ENCODE results near the gene CDK18.
"Not testable (repeated sequence)": the region's sequence is repeated elsewhere in the genome, so short reads cannot be mapped to it uniquely, and the experiment has no call there.

The CDK18 gene

GRCh38 chr1:205504311-205505075 lies at the start of gene CDK18:
TSS of gene CDK18 (plus strand) at chr1:205504669. CDS start at chr1:205523168, 18,499 bp downstream.
- DNase-seq (ENCODE audit: low read depth) = peak; percentile 29

- DNase-seq (ENCODE audit: low read depth) = no peak
Measured at GRCh38 chr1:205454903-205455335, 49.5 kb upstream of the CDK18 start.

GRCh38 chr1:205455581-205456382 lies 48.7 kb upstream of the CDK18 start, which contains the start of gene BLACAT1:
TSS of gene BLACAT1 (minus strand) at chr1:205456045.
- no peak for DNase-seq (ENCODE audit: low read depth)

DNA sequence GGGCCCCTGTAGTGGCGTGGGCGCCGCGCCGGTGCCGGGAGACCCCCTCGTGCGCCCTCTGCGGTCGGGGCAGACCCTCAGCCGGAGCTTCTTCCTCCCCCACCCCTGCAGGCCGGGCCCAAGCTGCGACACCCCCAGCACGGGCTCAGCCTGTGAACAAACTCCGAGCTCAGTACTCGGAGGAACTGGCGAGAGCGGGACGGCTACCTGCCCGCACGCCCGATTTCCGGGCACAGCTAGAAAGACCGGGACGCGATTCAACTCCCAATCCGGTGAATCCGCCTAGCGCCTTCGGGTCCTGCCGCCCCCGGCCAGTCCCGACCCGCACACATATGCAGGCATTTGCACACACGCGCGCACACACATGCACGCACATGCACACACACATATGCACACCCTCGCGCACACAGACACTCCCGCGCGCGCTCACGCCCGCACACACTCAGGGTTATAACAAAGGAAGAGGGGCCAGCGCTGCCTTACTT lies 48.0 kb upstream of the CDK18 start:
- no peak for DNase-seq (ENCODE audit: low read depth)

DNA sequence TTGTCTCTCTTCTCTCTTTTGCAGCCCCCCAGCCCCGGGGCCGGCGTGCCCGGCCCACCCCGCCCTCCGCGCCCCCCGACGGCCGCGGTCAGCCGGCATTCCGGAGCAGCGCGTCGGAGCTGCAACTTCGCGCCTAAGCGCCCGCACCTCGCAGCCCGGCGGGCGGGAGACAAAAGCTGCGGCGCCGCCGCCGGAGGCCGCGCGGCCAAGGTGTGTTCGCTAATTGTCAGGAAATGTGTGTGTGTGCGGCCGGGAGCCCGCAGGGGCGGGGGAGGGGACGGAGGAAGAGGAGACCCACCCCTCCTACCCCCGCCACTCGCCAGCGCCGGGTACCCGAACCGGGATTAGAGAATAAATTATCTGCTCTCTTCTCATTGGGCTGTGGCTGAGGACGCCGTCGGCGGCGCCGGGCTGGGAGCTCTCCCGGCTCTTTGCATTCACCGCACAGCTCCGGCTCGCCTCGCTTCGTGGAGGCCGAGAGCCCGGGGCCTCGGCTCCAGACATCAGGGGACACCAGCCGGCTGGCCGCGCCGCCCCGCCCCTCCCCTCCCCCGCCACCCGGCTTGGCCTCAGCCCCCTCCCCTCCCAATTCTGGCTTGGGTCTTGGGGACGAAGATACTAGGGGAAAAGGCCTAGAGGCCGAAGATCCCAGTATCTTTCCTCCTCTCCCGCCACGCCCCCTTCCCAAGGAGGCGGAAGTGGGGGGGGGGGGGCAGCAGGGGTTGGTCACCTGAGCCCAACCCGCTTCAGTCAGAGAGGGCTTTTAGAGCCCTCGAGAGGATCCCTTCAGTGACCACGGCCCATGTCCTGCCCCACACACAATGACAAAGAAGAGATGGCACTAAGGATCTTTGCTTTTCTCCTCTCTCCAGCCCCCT lies 47.4 kb upstream of the CDK18 start:
- no peak for DNase-seq (ENCODE audit: low read depth)

DNA sequence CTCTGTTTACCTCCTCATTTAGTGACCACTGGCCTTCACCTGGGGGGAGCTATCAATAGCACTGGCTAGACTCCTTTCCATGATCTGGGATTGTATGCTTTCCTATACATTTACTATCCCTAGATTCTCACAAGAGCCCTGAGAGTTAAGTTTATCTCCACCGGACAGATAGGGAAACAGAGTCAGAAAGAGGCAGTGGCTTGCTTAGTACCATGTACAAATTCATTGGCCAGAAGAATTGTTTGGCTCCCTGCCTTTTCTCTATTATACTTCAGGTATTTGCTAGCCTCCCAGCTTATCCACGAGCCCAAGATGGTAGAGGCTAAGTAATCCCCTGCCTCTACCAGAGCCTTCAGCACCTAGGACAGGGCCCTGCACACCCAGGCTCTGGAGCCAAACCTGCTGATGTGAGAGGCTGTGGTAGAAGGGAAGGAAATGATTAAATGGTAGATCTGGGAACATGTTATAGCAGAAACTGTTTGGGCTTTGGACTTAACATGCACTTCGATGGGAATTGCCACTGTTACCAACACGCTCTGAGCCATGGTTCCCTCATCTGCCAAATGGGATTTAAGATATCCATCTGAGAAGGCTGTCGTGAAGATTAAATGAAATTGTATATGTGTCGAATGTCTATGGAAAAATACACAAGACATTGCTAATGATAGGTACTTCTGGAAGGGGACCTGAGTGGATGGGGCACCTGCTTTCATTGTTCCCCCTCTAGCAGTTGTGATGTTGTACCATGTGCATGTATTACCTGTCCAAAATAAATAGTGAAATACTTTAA lies 45.5 kb upstream of the CDK18 start:
- no peak for DNase-seq (ENCODE audit: low read depth)

DNA sequence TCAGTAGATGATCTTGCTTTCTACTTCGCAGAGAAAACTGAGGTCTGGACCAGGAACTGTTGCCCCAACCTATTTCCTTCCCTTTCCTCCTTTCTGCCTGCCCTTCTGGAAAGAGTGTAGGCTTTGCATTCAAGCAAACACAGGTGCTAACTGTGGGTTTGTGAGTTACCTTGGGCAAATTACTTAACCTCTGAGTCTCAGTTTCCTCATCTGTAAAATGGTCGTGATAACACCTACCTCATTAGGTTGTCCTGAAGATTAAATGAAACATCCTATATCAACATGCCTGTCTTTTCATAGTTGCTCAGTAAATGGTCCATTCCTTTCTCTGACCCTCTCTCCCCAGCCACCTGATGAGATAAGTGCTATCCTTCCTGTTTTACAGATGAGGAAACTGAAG lies 39.1 kb upstream of the CDK18 start:
- no peak for DNase-seq (ENCODE audit: low read depth)

DNA sequence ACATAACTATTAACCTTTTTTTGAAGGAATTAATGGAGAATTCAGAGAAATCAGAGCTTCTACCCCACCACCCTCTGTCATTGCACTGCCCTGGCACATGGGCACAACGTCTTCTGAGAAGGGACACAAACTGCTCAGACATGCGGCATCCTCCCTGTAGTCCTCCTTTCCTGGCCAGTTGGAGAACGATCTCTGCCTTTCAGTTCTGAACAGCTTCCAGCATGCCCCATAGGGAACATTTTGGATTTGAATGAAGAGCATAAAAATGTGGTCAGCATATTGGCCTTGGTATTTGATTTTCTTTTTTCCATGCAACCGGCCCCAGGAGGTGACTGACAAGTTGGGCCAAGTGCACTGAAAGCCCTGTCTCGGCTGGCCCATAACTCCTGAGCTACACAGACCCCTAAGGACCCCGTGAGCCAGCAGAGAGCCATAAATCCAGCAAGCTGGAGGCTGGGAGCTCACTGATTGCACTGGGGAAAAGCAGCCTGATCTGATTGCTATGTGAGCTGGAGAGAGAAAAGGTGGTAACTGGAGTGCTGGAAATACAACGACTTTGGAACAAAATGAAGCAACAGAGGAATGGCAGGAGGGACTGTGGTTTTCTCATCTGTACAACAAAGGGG lies 37.8 kb upstream of the CDK18 start:
- DNase-seq (ENCODE audit: low read depth) = no peak

GRCh38 chr1:205470131-205470530 lies 34.3 kb upstream of the CDK18 start:
- no peak for DNase-seq (ENCODE audit: low read depth)

DNA sequence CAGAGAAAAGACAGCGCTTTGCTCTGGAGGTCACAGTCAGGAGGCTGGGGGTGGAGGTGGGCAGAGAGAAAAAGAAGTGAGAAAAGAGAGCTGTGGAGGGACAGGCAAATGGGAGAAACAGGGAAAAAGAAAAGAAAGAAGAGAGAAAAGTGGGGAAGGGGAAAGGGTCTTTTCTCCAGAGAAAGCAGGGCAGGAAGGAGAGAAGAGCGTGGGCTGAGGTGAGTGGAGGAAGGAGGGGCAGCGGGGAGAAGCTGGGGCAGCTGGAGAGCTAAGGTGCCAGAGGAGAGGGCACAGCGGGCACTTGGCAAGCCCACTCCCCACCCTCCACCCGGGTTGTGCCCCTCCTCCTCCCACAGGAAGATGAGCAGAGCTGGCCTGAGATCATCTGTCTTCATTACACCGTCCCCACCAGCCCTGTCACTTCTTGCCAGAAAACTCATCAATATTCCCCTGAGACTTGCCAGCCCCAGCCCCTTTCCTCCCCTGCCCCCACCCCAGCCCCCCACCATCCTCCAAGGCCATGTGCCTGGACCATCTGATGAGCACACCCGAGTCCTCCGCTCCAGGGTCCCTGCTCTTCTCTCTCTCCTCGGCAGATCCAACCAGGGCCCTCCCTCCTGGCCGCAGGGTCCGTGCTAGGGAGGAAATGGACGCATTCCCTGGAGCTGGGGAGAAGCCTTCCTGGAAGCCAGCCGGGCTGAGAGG lies 31.6 kb upstream of the CDK18 start:
- no peak for DNase-seq (ENCODE audit: low read depth)

- no peak for DNase-seq (ENCODE audit: low read depth)
Measured at GRCh38 chr1:205473475-205473874, 31.0 kb upstream of the CDK18 start.

- no peak for DNase-seq (ENCODE audit: low read depth)
Measured at GRCh38 chr1:205473966-205474365, 30.5 kb upstream of the CDK18 start.

DNA sequence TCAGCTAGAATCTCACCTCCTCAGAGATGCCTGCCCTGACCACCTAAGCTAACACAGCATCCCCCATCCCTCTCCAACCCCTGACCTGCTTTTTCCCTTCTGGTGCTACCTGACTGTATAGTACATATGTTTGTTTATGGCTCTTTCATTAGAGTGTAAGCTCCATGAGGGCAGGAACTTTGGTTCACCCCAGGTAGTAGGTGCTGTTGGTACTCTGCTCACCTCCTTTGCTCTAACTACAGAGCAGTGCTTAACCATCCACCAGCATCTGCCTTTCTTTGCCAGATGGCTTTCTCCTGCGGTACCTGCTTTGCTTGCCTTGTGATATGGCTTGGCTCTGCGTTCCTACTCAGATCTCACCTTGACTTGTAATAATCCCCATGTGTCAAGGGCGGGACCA lies 29.9 kb upstream of the CDK18 start:
- no peak for DNase-seq (ENCODE audit: low read depth)

GRCh38 chr1:205475855-205476254 lies 28.6 kb upstream of the CDK18 start:
- DNase-seq (ENCODE audit: low read depth) = no peak

GRCh38 chr1:205476648-205477047 lies 27.8 kb upstream of the CDK18 start:
- no peak for DNase-seq (ENCODE audit: low read depth)

- no peak for DNase-seq (ENCODE audit: low read depth)
Measured at GRCh38 chr1:205477121-205477758, 27.2 kb upstream of the CDK18 start.

GRCh38 chr1:205477759-205478247 lies 26.7 kb upstream of the CDK18 start:
- no peak for DNase-seq (ENCODE audit: low read depth)

- DNase-seq (ENCODE audit: low read depth) = not testable (repeated sequence)
Measured at GRCh38 chr1:205478985-205479384, 25.5 kb upstream of the CDK18 start.

GRCh38 chr1:205480349-205480985 lies 24.0 kb upstream of the CDK18 start:
- no peak for DNase-seq (ENCODE audit: low read depth)
